Iris pigment epithelial cell (primary cell): Measurements from ENCODE around the gene ZNF275.
A peak's percentile ranks its signal among the peaks of the same experiment; 100 is the strongest.
"Not testable (repeated sequence)": the region's sequence is repeated elsewhere in the genome, so short reads cannot be mapped to it uniquely, and the experiment has no call there.

Experiments used
- DNase-seq: peaks from one replicate; pipeline ENCODE4 v3.0.0-alpha.2; 2011; ENCODE audit warnings: low read depth

ZNF275 gene

DNA sequence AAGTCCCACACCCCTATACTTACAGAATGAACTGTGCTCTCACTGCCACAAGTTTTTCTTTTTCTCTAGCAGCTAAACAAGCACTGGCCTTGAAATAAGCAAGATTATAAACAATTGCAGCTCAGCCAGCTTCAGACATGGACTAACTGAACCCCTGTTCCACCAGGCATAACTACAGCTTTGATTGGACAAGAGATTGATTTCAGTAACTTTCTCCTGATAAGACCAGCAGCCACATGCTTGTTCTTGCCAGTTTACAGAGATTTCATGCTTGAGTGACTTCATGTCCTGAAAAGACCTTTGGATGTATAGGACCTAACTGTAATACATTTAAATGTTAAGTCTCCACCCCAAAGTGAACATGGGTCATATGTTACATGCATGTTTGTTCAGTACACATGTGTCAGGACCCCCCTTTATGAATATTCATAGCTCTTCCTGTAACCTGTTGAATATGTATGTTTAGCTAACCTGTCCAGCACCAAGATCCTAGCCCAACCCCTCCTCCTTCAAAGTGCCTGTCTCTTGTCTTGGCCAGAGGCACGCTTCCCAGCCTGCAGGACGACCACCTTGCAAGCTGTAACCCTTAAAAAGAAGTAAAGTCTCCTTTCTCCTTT lies 27.9 kb downstream of the ZNF275 start:
- DNase-seq: no peak

DNA sequence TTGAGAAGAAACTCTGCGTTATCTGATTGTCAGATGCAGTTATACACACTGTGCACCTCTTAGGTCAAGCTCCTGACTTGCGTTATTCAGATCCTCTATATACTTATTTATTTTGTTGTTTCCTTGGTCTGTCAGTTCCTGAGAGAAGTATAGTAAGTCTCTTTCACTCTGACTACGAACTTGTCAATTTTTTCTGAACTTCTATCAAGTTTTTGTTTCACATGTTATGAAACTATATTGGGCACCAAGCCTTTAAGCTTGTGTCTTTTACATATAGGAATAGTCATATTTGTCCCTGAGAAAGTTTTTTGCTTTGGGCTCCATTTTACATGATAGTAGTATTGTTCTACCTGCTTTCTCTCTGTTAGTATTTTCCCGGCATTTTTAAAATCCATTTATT lies 31.7 kb downstream of the ZNF275 start:
- no peak for DNase-seq

- DNase-seq: no peak
These were observed 32.2 kb downstream of the ZNF275 start for GRCh38 chrX:153366119-153366518.

GRCh38 chrX:153366878-153367538 lies 33.1 kb downstream of the ZNF275 start:
- DNase-seq: no peak

DNA sequence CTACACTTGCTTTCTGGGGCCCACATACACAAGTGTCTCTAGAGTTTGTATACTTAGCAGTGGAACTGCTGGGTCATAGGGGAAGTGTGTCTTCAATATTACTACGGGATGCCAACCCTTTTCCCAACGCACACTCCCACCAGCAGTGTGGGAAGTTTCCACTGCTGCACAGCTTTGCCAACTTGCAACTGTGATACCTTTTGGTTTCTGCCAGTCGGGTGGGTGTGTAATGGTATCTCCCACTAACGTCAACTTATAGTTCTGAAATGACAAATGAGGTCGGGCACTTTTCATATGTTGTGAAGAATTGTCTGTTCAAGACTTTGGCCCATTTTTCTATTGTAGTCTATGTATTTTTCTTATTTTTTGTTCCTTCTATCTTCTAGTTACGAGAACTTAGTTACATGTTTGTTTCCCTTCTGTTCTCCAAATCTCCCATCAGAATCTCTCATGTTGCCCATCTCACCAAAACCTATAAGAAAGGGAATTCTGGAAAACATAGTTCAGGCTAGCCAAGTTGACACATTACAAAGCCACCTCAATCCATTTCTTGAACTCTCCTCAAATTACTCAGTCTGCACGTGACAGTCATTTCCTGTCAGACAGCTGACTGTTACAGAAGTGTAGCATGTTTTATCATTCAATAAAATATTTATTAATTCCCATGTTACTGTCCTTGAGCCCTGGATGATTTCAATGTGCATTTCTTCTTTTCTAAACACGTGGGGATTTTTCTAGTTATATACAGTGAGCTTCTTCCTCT lies 36.5 kb downstream of the ZNF275 start:
- peak; percentile 34 for DNase-seq

DNA sequence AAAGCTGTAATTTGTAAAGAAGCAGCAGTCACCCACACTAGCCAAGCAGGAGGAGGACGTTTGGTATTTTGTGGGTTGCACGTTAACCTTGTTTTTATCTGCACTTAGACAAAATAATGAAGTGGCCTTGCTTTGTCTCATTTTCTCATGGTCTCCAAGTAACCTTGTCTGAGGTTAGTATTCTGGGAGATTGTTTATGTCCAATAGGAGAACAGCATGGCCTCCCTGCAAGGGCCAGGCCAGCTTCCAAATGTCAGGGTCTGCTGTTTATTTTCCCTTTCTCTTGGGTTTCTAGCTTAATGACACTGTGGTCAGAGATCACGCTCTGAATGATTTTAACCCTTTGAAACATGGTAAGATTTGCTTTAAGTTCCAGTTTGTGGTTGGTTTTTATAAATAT lies 37.3 kb downstream of the ZNF275 start:
- peak; percentile 15 for DNase-seq

DNA sequence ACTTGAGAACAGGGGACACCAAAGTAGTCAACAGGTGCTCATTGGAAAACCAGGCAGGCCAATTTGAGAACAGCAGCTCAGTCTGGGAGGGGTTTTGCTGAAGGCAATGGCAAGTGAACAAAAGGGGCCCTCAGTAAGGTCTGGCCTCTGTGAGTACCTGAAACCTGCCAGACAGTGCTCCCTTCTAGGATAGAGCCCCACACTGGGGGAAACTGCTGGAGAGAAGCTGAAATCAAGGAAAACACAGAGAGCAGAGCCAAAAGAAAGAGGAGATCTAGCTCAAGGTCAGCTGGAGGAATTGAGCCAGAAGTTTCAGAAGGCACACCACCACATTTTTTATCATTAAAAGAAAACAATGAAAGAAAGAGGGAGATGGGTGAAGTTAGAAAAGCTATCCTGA lies 39.0 kb downstream of the ZNF275 start:
- DNase-seq: no peak

GRCh38 chrX:153374426-153374825 lies 40.5 kb downstream of the ZNF275 start:
- no peak for DNase-seq

DNA sequence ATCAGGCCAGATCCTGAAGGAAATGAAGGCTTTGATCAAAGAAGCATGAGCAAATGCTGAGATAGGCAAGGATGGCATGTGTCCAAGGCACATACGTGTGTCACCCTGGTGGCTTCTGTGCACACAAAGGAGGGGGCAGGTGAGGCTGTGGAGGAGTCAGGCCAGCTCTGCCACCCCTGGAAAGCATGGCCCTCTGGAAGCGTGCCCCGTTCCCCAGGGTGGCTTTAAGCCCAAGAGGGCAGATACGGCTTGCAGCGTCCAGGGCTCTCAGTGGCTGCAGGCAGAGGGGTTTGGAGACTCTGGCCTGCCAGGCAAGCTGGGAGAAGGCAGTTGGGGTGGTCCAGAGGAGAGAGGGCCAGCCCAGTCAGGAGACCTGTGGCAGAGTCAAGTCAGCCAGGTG lies 41.6 kb downstream of the ZNF275 start:
- no peak for DNase-seq

DNA sequence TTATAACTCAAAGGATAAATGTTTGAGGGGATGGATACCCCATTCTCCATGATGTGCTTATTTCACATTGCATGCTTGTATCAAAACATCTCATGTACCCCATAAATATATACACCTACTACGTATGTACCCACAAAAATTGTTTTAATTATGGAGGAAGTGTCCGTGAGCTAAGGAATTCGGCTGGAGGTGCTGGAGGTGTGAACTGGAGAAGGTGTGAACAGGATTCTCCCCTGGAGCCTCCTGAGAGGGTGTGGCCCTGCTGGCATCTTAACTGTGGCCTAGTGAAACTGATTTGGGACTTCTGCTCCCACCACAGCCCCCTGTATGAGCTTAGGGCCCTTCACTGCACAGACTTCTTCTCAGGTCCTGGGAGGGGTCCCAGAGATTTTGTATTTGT lies 43.8 kb downstream of the ZNF275 start:
- DNase-seq: no peak

GRCh38 chrX:153378607-153379006 lies 44.7 kb downstream of the ZNF275 start:
- no peak for DNase-seq

DNA sequence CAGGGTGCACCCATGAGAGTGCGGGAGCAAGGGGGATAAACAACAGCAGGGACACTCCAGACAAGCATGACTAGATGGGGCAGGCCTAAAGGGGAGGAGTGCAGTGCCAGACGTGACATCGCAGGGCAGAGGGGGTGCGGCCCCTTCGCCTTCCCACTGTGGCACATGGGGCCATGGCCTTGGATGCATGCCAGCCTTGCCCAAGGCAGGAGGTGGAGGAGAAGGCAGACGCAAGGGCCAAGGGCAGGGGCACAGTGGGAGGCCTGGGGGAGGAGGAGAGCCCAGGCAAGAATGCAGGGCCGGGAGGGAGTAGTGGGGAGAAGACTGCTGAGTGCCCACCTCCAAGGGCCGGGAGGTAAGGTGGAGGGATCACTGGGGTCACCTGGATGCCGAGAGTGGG lies 45.6 kb downstream of the ZNF275 start:
- DNase-seq: no peak

GRCh38 chrX:153379971-153380581 lies 46.1 kb downstream of the ZNF275 start:
- DNase-seq: no peak

DNA sequence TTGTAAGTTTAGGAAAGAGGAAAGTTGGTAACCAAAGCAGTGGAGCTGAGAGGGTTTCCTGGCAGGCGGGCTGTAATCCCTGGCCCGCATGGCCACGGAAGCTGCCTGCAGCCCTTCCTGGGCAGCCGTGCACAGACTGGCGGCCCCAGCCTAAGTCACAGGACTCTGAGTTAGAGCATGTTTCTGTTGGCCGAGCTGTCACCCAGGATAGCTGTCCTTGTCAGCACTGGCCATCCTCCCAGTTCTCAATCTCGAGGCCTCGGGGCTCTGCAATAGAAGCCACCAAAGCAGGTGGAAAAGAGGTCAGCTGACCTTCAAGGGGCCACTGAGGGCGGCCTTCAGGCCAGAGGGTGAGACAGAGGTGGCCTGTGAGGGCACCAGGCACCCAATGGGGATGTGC lies 46.7 kb downstream of the ZNF275 start:
- no peak for DNase-seq

GRCh38 chrX:153381684-153382532 lies 48.0 kb downstream of the ZNF275 start:
- DNase-seq: peak; percentile 94

DNA sequence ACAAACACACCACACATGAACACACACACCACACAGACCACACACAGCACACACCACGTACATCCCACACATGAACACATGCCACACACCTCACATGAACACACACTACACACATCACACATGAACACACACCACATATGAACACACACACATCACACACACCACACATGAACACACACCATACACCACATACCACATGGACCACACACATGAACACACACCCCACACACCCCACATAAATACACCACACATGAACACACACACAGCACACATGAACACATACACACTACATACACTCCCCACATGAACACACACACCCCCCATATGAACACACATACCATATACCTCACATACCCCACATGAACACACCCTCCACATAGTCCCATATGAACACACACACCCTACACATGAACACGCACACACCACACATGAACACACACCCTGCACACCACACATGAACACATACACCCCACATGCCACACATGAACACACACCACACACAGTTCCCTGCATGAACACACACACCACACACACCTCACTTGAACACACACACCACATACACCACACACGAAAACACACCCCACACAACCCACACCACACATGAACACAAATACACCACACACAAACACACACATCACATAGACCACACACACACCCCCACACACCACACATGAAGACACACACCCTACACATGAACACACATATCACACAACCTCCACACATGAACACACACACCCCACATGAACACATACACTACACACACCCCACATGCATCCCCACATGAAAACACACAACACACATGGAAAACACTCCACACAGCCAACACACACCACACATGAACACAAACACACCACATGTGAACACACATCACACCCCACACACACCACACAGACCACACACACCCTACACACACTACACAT lies 48.9 kb downstream of the ZNF275 start:
- DNase-seq: no peak

GRCh38 chrX:153384390-153384789 lies 50.4 kb downstream of the ZNF275 start:
- no peak for DNase-seq

DNA sequence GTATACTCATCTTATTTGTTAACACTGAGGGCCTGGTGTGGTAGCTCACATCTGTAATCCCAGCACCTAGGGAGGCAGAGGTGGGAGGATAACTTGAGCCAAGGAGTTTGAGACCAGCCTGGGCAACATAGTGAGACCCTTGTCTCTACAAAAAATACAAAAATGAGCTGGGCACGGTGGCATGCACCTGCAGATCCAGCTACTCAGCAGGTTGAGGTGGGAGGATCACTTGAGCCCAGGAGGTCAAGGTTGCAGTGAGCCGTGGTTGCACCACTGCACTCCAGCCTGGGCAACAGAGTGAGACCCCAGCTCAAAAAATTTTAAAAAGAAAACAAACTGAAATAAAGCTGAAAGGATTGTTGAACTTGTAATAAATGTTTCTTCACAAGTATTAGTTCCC lies 51.0 kb downstream of the ZNF275 start:
- not testable (repeated sequence) for DNase-seq

DNA sequence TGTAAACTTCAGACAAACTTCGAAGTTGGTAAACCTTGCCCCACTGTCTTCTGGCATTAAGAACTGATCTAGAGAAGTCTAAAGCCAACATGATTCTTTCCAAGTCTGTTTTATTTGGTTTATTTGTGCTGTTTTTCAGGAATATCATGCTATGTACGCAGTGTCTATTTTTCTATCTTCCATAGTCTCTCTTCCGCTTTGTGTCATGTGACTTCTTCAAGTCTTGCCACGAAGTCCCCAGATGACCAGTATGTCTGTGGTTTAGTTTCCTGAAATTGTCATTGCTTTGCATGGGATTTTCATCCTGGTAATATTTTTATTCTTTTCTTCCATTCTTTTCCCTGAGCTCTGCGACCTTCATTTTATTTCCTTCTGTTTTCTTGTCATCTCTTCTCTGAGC lies 52.1 kb downstream of the ZNF275 start:
- DNase-seq: no peak

DNA sequence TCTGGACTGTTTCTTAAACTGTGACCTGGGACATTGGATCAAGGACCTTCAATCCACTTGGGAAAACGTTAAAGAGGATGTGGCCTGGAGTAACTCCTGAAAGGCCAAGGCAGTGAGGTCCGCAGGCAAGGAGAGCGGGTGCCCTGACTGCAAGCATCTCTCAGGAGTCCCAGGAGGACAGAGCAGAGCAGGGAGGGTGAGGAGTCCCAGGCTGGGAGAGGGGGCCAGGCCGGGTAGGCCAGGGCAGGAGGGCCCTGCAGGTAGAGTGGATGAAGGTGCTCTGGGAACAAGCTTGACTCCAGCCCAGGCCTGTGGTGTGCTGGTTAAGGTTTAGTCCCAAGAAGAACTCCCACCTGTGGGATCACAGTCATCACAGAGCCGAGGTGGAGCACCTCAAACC lies 53.4 kb downstream of the ZNF275 start:
- DNase-seq: no peak
